Mesenchymal stem cell (in vitro differentiated cells and primary cell): ENCODE measurements around the gene PPFIA4.
"Not testable (repeated sequence)": the region's sequence is repeated elsewhere in the genome, so short reads cannot be mapped to it uniquely, and the experiment has no call there.

Experiments used
- DNase-seq: peaks from one replicate; pipeline ENCODE4 v3.0.0-alpha.2; 2013
- H2AFZ ChIP-seq: one replicate; pipeline ENCODE4 v1.6.1; 2013; ENCODE audit warnings: low read depth, mild to moderate bottlenecking, control low read depth, inconsistent platforms, low read length, moderate library complexity
- H2AK5ac ChIP-seq: 2 replicates; pipeline ENCODE4 v1.6.1; 2013; ENCODE audit warnings: low read length, moderate library complexity, mild to moderate bottlenecking, inconsistent platforms; ENCODE audit not compliant: severe bottlenecking
- H2BK120ac ChIP-seq: one replicate; pipeline ENCODE4 v1.6.1; 2013; ENCODE audit warnings: low read depth, mild to moderate bottlenecking, inconsistent platforms, low read length, moderate library complexity
- H2BK12ac ChIP-seq, 2 experiments: one replicate each; pipeline ENCODE4 v1.6.1; 2013; ENCODE audit warnings: inconsistent platforms in 2 of 2, low read length in 2 of 2, mild to moderate bottlenecking in 2 of 2, moderate library complexity in 2 of 2, control low read depth in 1 of 2
- H2BK15ac ChIP-seq: one replicate; pipeline ENCODE4 v1.6.1; 2013; ENCODE audit warnings: mild to moderate bottlenecking, low read depth, inconsistent platforms; ENCODE audit not compliant: poor library complexity, severe bottlenecking
- H2BK5ac ChIP-seq: 2 replicates; pipeline ENCODE4 v1.6.1; 2013; ENCODE audit warnings: low read depth, mild to moderate bottlenecking, low read length, control low read depth, inconsistent platforms; ENCODE audit not compliant: poor library complexity, severe bottlenecking
- H3K14ac ChIP-seq, 2 experiments: one replicate each; pipeline ENCODE4 v1.6.1; 2013; ENCODE audit warnings: inconsistent platforms in 2 of 2, low read length in 2 of 2, control low read depth in 1 of 2, mild to moderate bottlenecking in 1 of 2, moderate library complexity in 1 of 2
- H3K18ac ChIP-seq, 2 experiments: one replicate each; pipeline ENCODE4 v1.6.1; 2013; ENCODE audit warnings: inconsistent platforms in 2 of 2, low read length in 2 of 2, control low read depth in 1 of 2, low read depth in 1 of 2, mild to moderate bottlenecking in 1 of 2
- H3K23ac ChIP-seq, 2 experiments: one replicate each; pipeline ENCODE4 v1.6.1; 2013; ENCODE audit warnings: inconsistent platforms in 2 of 2, low read length in 2 of 2, mild to moderate bottlenecking in 2 of 2, moderate library complexity in 2 of 2, control low read depth in 1 of 2
- H3K27ac ChIP-seq: 2 replicates; pipeline ENCODE4 v1.5.1; 2013; ENCODE audit warnings: mild to moderate bottlenecking, moderate library complexity, low read length, control low read depth, inconsistent platforms; ENCODE audit not compliant: poor library complexity, severe bottlenecking
- H3K27me3 ChIP-seq, 2 experiments: 2 replicates each; pipeline versions ENCODE4 v1.6.1 to v1.7.0; 2013; ENCODE audit warnings: low read length in 2 of 2, mild to moderate bottlenecking in 2 of 2, moderate library complexity in 2 of 2, control low read depth in 1 of 2, inconsistent platforms in 1 of 2; ENCODE audit not compliant: control insufficient read depth in 1 of 2, insufficient read depth in 1 of 2
- H3K36me3 ChIP-seq, 2 experiments: 2 replicates each; pipeline versions ENCODE4 v1.6.1 to v1.7.0; 2013; ENCODE audit warnings: low read length in 2 of 2, control low read depth in 1 of 2, inconsistent platforms in 1 of 2, low read depth in 1 of 2, mild to moderate bottlenecking in 1 of 2; ENCODE audit not compliant: insufficient read depth in 2 of 2, control insufficient read depth in 1 of 2
- H3K4ac ChIP-seq, 2 experiments: one replicate each; pipeline ENCODE4 v1.6.1; 2013; ENCODE audit warnings: inconsistent platforms in 2 of 2, low read length in 2 of 2, mild to moderate bottlenecking in 2 of 2, moderate library complexity in 2 of 2, control low read depth in 1 of 2, low read depth in 1 of 2
- H3K4me1 ChIP-seq: 2 replicates; pipeline ENCODE4 v1.6.1; 2013; ENCODE audit warnings: low read depth, low read length, control low read depth; ENCODE audit not compliant: control insufficient read depth, insufficient read depth
- H3K4me2 ChIP-seq: 2 replicates; pipeline ENCODE4 v1.6.1; 2013; ENCODE audit warnings: low read length, mild to moderate bottlenecking, inconsistent platforms; ENCODE audit not compliant: poor library complexity, severe bottlenecking
- H3K4me3 ChIP-seq, 2 experiments: 2 replicates each; pipeline versions ENCODE4 v1.5.1 to v1.7.0; 2013; ENCODE audit warnings: low read length in 2 of 2, mild to moderate bottlenecking in 2 of 2, control low read depth in 1 of 2, low read depth in 1 of 2; ENCODE audit not compliant: insufficient read depth in 1 of 2
- H3K79me1 ChIP-seq: replicated peaks from 2 replicates; pipeline ENCODE4 v1.6.1; 2013; ENCODE audit warnings: mild to moderate bottlenecking, control low read depth, low read length, inconsistent platforms; ENCODE audit not compliant: poor library complexity, severe bottlenecking
- H3K9ac ChIP-seq: 2 replicates; pipeline ENCODE4 v1.7.0; 2013; ENCODE audit warnings: mild to moderate bottlenecking, low read length, moderate library complexity
- H3K9me3 ChIP-seq: 2 replicates; pipeline ENCODE4 v1.7.0; 2013; ENCODE audit warnings: mild to moderate bottlenecking, low read length; ENCODE audit not compliant: control insufficient read depth
- H4K8ac ChIP-seq: one replicate; pipeline ENCODE4 v1.6.1; 2013; ENCODE audit warnings: inconsistent platforms, mild to moderate bottlenecking, low read length, moderate library complexity
- H4K91ac ChIP-seq: one replicate; pipeline ENCODE4 v1.6.1; 2013; ENCODE audit warnings: mild to moderate bottlenecking, low read length, inconsistent platforms
- WGBS: methylation state at CpG from one replicate; pipeline ENCODE4 v1.1.7; 2013; ENCODE audit warnings: mixed read lengths; 5-methylcytosine and 5-hydroxymethylcytosine counted together

The PPFIA4 gene

DNA sequence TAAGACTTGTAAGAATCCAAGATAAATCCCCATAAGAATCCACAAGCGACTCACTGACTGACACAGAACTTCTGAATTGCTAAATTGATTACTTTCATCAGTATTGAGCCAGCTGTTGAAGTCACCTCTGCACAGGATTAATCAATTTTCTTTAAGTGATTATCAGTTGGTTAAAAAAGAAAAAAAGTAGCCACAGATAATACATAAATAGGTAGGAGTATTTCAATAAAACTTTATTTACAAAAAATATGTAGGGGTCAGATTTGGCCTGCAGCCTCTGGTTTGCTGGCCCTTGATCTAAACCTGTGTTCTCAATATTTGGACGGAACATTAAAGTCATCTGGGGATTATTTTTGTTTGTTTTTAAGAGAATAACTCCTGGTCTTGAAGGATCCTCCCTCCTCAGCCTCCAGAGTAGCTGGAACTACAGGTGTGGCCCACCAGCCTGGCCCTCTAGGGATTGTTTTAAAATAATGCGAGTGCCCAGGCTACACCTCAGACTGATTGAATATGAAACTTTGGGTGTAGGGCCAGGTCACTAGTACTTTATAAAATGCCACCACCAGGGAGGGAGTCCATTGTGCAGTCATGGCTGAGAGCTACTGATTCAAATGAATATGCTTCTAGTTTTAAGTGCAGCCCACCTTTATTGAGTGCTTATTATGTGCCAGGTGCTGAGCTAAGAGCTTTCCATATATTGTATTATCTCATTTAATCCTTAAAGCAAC is 25.9 kb upstream of the PPFIA4 start:
- H3K9ac ChIP-seq, result no peak overlapping the region
- H2BK15ac ChIP-seq, result no peak overlapping the region
- no peak overlapping the region for H4K8ac ChIP-seq
- no peak overlapping the region for H3K4me3 ChIP-seq
- no peak overlapping the region for H2AK5ac ChIP-seq
- H3K23ac ChIP-seq, result no peak overlapping the region
- H3K14ac ChIP-seq, result no peak overlapping the region
- peaks cover 8 to 30% of the 10 kb centered on the region in 2 experiments for H3K27me3 ChIP-seq
- H3K4me1 ChIP-seq, result peaks cover 1% of the 10 kb centered on the region
- no peaks in the 10 kb centered on the region for H3K36me3 ChIP-seq
- H3K79me1 ChIP-seq, result no peaks in the 10 kb centered on the region
- H3K4ac ChIP-seq, result no peak overlapping the region
- no peak for DNase-seq
- no peak overlapping the region for H2BK120ac ChIP-seq
- H3K4me2 ChIP-seq, result no peak overlapping the region
- whole genome bisulfite sequencing, result 98% methylated on average over 2 of the region's 3 CpGs
- H3K18ac ChIP-seq, result no peak overlapping the region
- H2BK5ac ChIP-seq, result no peak overlapping the region
- no peak overlapping the region for H2AFZ ChIP-seq
- no peak overlapping the region for H4K91ac ChIP-seq
- H3K9me3 ChIP-seq, result no peaks in the 10 kb centered on the region
- no peak overlapping the region for H3K27ac ChIP-seq
- H2BK12ac ChIP-seq, result no peak overlapping the region

DNA sequence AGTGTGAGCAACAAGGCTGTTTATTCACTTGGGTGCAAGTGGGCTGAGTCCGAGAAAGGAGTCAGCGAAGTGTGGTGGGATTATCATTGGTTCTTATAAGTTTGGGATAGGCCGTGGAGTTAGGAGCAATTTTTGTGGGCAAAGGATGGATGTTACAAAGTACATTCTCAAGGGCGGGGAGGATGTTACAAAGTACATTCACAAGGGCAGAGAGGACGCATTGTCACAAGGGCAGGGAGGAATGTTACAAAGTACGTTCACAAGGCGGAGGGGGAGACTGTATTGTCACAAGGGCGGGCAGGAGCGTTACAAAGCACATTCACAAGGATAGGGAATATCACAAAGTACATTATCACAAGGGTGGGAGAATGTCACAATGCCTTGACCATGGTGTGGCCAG is 24.3 kb upstream of the PPFIA4 start:
- no peak overlapping the region for H3K4me2 ChIP-seq
- no peak overlapping the region for H3K9ac ChIP-seq
- DNase-seq, result no peak
- H3K4me3 ChIP-seq, result no peak overlapping the region
- no peak overlapping the region for H2BK120ac ChIP-seq
- peaks cover 8 to 14% of the 10 kb centered on the region in 2 experiments for H3K27me3 ChIP-seq
- H3K79me1 ChIP-seq, result no peaks in the 10 kb centered on the region
- no peak overlapping the region for H2BK15ac ChIP-seq
- H2BK12ac ChIP-seq, result peak overlapping the region in 1 of 2 experiments; percentile 37
- no peak overlapping the region for H2AFZ ChIP-seq
- no peak overlapping the region for H3K4ac ChIP-seq
- H3K27ac ChIP-seq, result no peak overlapping the region
- H4K8ac ChIP-seq, result no peak overlapping the region
- no peak overlapping the region for H3K18ac ChIP-seq
- no peak overlapping the region for H3K14ac ChIP-seq
- H3K36me3 ChIP-seq, result no peaks in the 10 kb centered on the region
- H3K9me3 ChIP-seq, result no peaks in the 10 kb centered on the region
- no peak overlapping the region for H2BK5ac ChIP-seq
- no peak overlapping the region for H2AK5ac ChIP-seq
- peaks cover 1% of the 10 kb centered on the region for H3K4me1 ChIP-seq
- H3K23ac ChIP-seq, result no peak overlapping the region
- H4K91ac ChIP-seq, result no peak overlapping the region
- WGBS, result 89% methylated on average over 6 of the region's 9 CpGs

DNA sequence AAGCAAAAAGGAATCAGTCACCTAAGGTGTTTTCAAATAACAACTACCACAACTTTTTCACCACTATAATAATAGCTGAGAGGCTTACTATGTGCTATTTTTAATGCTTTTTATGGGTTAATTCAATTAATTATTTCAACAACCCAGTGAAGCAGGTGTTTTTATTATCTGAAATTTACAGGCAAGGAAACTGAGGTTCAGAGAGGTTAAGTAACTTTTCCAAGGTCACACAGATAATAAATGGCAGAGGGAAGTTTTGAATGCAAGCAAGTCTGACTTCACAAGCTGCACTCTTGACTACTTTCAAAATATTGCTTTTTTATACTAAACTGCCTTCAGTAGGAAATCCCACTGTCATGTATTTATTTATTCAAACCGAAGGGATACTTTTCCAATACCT is 23.3 kb upstream of the PPFIA4 start:
- no peak overlapping the region for H2BK12ac ChIP-seq
- H2AK5ac ChIP-seq, result no peak overlapping the region
- no peak overlapping the region for H2BK5ac ChIP-seq
- H3K4me3 ChIP-seq, result no peak overlapping the region
- H4K8ac ChIP-seq, result no peak overlapping the region
- no peaks in the 10 kb centered on the region for H3K79me1 ChIP-seq
- no peak overlapping the region for H2BK120ac ChIP-seq
- no peak for DNase-seq
- no peaks in the 10 kb centered on the region for H3K36me3 ChIP-seq
- H3K14ac ChIP-seq, result no peak overlapping the region
- peaks cover 4 to 5% of the 10 kb centered on the region in 2 experiments for H3K27me3 ChIP-seq
- no peaks in the 10 kb centered on the region for H3K9me3 ChIP-seq
- H3K4ac ChIP-seq, result no peak overlapping the region
- H3K9ac ChIP-seq, result no peak overlapping the region
- H4K91ac ChIP-seq, result no peak overlapping the region
- H3K4me1 ChIP-seq, result peaks cover 1% of the 10 kb centered on the region
- no peak overlapping the region for H3K18ac ChIP-seq
- no peak overlapping the region for H3K23ac ChIP-seq
- 100% methylated on average over 1 of the region's 1 CpG for WGBS
- no peak overlapping the region for H3K27ac ChIP-seq
- H2BK15ac ChIP-seq, result no peak overlapping the region
- H3K4me2 ChIP-seq, result no peak overlapping the region
- no peak overlapping the region for H2AFZ ChIP-seq

DNA sequence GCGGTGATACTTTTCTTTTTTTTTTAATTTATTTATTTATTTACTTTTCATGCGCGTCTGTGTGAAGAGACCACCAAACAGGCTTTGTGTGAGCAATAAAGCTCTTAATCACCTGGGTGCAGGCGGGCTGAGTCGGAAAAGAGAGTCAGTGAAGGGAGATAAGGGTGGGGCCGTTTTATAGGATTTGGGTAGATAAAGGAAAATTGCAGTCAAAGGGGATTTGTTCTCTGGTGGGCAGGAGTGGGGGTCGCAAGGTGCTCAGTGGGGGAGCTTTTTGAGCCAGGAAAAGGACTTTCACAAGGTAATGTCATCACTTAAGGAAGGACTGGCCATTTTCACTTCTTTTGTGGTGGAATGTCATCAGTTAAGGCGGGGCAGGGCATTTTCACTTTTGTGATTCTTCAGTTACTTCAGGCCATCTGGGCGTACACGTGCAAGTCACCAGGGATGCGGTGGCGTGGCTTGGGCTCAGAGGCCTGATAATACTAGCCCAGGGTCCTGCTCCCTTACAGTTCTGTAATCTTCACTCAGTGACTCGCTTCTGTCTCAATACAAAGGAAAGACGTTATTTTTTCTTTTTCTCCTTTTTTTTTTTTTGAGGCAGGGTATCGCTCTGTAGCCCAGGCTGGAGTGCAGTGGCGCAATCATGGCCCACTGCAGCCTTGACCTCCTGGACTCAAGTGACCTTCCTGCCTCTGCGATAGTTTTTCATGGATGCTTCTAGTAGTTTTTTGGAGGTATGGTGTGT is 20.7 kb upstream of the PPFIA4 start:
- not testable (repeated sequence) for H2BK12ac ChIP-seq, H3K9me3 ChIP-seq, H3K27ac ChIP-seq, H3K27me3 ChIP-seq, H2BK15ac ChIP-seq, H3K23ac ChIP-seq, H2BK5ac ChIP-seq, H3K14ac ChIP-seq, H3K4me2 ChIP-seq, H3K79me1 ChIP-seq, H2BK120ac ChIP-seq, H3K4me1 ChIP-seq, H2AK5ac ChIP-seq
- Histone ChIP-seq H3K36me3 (peaks cover 6 to 20% of the 10 kb centered on the region in 2 experiments), H3K4me3 (peak overlapping the region in 1 of 2 experiments; percentile 97), H3K9ac (peak overlapping the region; percentile 98), H4K8ac (peak overlapping the region; percentile 54), H4K91ac (peak overlapping the region; percentile 61), H3K4ac (peak overlapping the region in 1 of 2 experiments; percentile 15), H2AFZ (peak overlapping the region; percentile 77), H3K18ac (peak overlapping the region in 1 of 2 experiments; percentile 5)
- DNase-seq, result peak; percentile 13
- 59% methylated on average over 13 of the region's 17 CpGs for WGBS
